ENCODE data around the gene GIPR. TPM values are rescaled to one million over a fixed set of nuclear protein-coding genes. Genes with fewer than 3 reads are reported as not detected.
A peak's percentile ranks its signal among the peaks of the same experiment; 100 is the strongest.

Gene GIPR
- total and polyA plus RNA-seq, 2 of the 13 experiments (the other 11 are each of a cell fraction or from before 2014, with no cell fraction given), result 0.15 to 1.2 TPM

GRCh38 chr19:45657520-45658167, 10.4 kb upstream of the GIPR start (continued):
- TF ChIP-seq LCORL (IDR thresholded peaks at IDR 0.05), result no peak
- peak; percentile 56; the same call in 1 of the 2 replicates for TF ChIP-seq LCORL (CRISPR knock-in tag; IDR thresholded peaks at IDR 0.05)
- no peak for TF ChIP-seq ONECUT2 (CRISPR knock-in tag; IDR thresholded peaks at IDR 0.05)
- no peak for TF ChIP-seq REXO4 (CRISPR knock-in tag; IDR thresholded peaks at IDR 0.05; ENCODE audit: borderline replicate concordance)
- TF ChIP-seq MTA1 (CRISPR knock-in tag; IDR thresholded peaks at IDR 0.05; ENCODE audit: borderline replicate concordance), result 0 out of 2 replicates have a peak, but pooled peaks have one; percentile 36
- no peak for TF ChIP-seq SNRNP70 (IDR thresholded peaks at IDR 0.05; ENCODE audit: low read depth, low read length)
- no peak for TF ChIP-seq HNRNPLL (IDR thresholded peaks at IDR 0.05; ENCODE audit: low read depth, low read length, poor library complexity, severe bottlenecking)
- TF ChIP-seq, protein P1, sequence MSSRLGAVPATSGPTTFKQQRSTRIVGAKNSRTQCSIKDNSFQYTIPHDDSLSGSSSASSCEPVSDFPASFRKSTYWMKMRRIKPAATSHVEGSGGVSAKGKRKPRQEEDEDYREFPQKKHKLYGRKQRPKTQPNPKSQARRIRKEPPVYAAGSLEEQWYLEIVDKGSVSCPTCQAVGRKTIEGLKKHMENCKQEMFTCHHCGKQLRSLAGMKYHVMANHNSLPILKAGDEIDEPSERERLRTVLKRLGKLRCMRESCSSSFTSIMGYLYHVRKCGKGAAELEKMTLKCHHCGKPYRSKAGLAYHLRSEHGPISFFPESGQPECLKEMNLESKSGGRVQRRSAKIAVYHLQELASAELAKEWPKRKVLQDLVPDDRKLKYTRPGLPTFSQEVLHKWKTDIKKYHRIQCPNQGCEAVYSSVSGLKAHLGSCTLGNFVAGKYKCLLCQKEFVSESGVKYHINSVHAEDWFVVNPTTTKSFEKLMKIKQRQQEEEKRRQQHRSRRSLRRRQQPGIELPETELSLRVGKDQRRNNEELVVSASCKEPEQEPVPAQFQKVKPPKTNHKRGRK (CRISPR knock-in tag; IDR thresholded peaks at IDR 0.05), result no peak
- no peak for TF ChIP-seq NCOA1 (CRISPR knock-in tag; IDR thresholded peaks at IDR 0.05)
- no peak for TF ChIP-seq FOXP1 (IDR thresholded peaks at IDR 0.05)
- TF ChIP-seq FOXP1 (CRISPR knock-in tag; IDR thresholded peaks at IDR 0.05), result 0 out of 2 replicates have a peak, but pooled peaks have one; percentile 20
- no peak for TF ChIP-seq CREB3 (CRISPR knock-in tag; IDR thresholded peaks at IDR 0.05)
- TF ChIP-seq, protein P2, sequence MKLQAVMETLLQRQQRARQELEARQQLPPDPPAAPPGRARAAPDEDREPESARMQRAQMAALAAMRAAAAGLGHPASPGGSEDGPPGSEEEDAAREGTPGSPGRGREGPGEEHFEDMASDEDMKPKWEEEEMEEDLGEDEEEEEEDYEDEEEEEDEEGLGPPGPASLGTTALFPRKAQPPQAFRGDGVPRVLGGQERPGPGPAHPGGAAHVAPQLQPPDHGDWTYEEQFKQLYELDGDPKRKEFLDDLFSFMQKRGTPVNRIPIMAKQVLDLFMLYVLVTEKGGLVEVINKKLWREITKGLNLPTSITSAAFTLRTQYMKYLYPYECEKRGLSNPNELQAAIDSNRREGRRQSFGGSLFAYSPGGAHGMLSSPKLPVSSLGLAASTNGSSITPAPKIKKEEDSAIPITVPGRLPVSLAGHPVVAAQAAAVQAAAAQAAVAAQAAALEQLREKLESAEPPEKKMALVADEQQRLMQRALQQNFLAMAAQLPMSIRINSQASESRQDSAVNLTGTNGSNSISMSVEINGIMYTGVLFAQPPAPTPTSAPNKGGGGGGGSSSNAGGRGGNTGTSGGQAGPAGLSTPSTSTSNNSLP (IDR thresholded peaks at IDR 0.05; ENCODE audit: low read depth, low read length), result no peak
- TF ChIP-seq THAP11 (CRISPR knock-in tag; IDR thresholded peaks at IDR 0.05), result 0 out of 2 replicates have a peak, but pooled peaks have one; percentile 41
- no peak for TF ChIP-seq PRDM15 (CRISPR knock-in tag; IDR thresholded peaks at IDR 0.05)
- TF ChIP-seq ZNF816 (CRISPR knock-in tag; IDR thresholded peaks at IDR 0.05; ENCODE audit: borderline replicate concordance), result no peak
- peak; percentile 82 for TF ChIP-seq FOXA3 (CRISPR knock-in tag; IDR thresholded peaks at IDR 0.05)
- TF ChIP-seq HDAC2 (CRISPR knock-in tag; IDR thresholded peaks at IDR 0.05), result no peak
- no peak for TF ChIP-seq SMARCE1 (IDR thresholded peaks at IDR 0.05; ENCODE audit: borderline replicate concordance)
- TF ChIP-seq ZNF558 (CRISPR knock-in tag; IDR thresholded peaks at IDR 0.05; ENCODE audit: borderline replicate concordance), result no peak
- TF ChIP-seq TOPORS (CRISPR knock-in tag; IDR thresholded peaks at IDR 0.05), result no peak
